ENCODE results near the gene ANKRD23. TPM values are rescaled to one million over a fixed set of nuclear protein-coding genes. Genes with fewer than 3 reads are reported as not detected.

ANKRD23 gene
- total and polyA plus RNA-seq, 2 of the 13 experiments (the other 11 are each of a cell fraction or from before 2014, with no cell fraction given): 1.5 to 1.6 TPM

- TF ChIP-seq TRAFD1 (CRISPR knock-in tag; IDR thresholded peaks at IDR 0.05; ENCODE audit: borderline replicate concordance) (no peak), RARG (CRISPR knock-in tag; IDR thresholded peaks at IDR 0.05; ENCODE audit: low read depth) (no peak), HOXD1 (CRISPR knock-in tag; IDR thresholded peaks at IDR 0.05) (no peak), NAIF1 (CRISPR knock-in tag; IDR thresholded peaks at IDR 0.05; ENCODE audit: borderline replicate concordance) (no peak), RELA (CRISPR knock-in tag; IDR thresholded peaks at IDR 0.05) (no peak), ZNF3 (CRISPR knock-in tag; IDR thresholded peaks at IDR 0.05) (no peak), XRCC5 (optimal IDR thresholded peaks at IDR 0.05; ENCODE audit: low read length) (no peak), RAD21 (CRISPR knock-in tag; IDR thresholded peaks at IDR 0.05) (no peak), ISX (CRISPR knock-in tag; conservative IDR thresholded peaks at IDR 0.05) (no peak), ERF (CRISPR knock-in tag; IDR thresholded peaks at IDR 0.05) (no peak), ZNF292 (CRISPR knock-in tag; IDR thresholded peaks at IDR 0.05; ENCODE audit: borderline replicate concordance, low read depth) (peak; percentile 46; the same call in 1 of the 2 replicates), NFATC3 (CRISPR knock-in tag; IDR thresholded peaks at IDR 0.05) (no peak), ZNF772 (CRISPR knock-in tag; IDR thresholded peaks at IDR 0.05) (no peak), SP4 (CRISPR knock-in tag; IDR thresholded peaks at IDR 0.05) (no peak), HNF4G (IDR thresholded peaks at IDR 0.05; ENCODE audit: borderline replicate concordance, low read depth, low read length) (no peak), HNF4G (CRISPR knock-in tag; IDR thresholded peaks at IDR 0.05; ENCODE audit: borderline replicate concordance, low read depth) (peak; percentile 54; the same call in 1 of the 2 replicates), EHMT2 (IDR thresholded peaks at IDR 0.05; ENCODE audit: borderline replicate concordance, low read depth, low read length) (no peak), POGZ (CRISPR knock-in tag; IDR thresholded peaks at IDR 0.05) (no peak), MED1 (CRISPR knock-in tag; IDR thresholded peaks at IDR 0.05) (peak; percentile 32; the same call in 1 of the 2 replicates), ZNF687 (CRISPR knock-in tag; IDR thresholded peaks at IDR 0.05) (peak; percentile 79), RARA (CRISPR knock-in tag; IDR thresholded peaks at IDR 0.05) (peak; percentile 31), MXI1 (IDR thresholded peaks at IDR 0.05; ENCODE audit: borderline replicate concordance, low read depth, low read length) (peak; percentile 78; the same call in 1 of the 3 replicates), ZNF136 (CRISPR knock-in tag; IDR thresholded peaks at IDR 0.05; ENCODE audit: low read depth) (no peak), USF2 (IDR thresholded peaks at IDR 0.05; ENCODE audit: low read depth, low read length) (peak; percentile 49), USF2 (CRISPR knock-in tag; IDR thresholded peaks at IDR 0.05; ENCODE audit: borderline replicate concordance) (no peak)
These were observed 4.4 kb upstream of the ANKRD23 start (continued) for GRCh38 chr2:96848264-96848663.

Measured in HepG2 (cell line).